HFFc6 (cell line): ENCODE results near the gene ORMDL2. TPM values are rescaled to one million over a fixed set of nuclear protein-coding genes. Genes with fewer than 3 reads are reported as not detected.

Experiments
- DNase-seq: peaks from one replicate; pipeline ENCODE4 v3.0.0-alpha.2; 2018
- H3K27ac Mint-ChIP-seq: 2 replicates; pipeline ENCODE4 v1.8.0; 2020; ENCODE audit warnings: mild to moderate bottlenecking, mixed read lengths
- H3K27me3 Mint-ChIP-seq: 2 replicates; pipeline ENCODE4 v1.8.0; 2021; ENCODE audit warnings: mild to moderate bottlenecking, moderate library complexity, mixed read lengths; ENCODE audit not compliant: insufficient read depth
- H3K36me3 Mint-ChIP-seq: 2 replicates; pipeline ENCODE4 v1.8.0; 2021; ENCODE audit warnings: low read depth, mixed read lengths
- H3K4me1 Mint-ChIP-seq: 2 replicates; pipeline ENCODE4 v1.8.0; 2020; ENCODE audit warnings: low read depth, mixed read lengths
- H3K4me3 Mint-ChIP-seq: 2 replicates; pipeline ENCODE4 v1.8.0; 2020; ENCODE audit warnings: mild to moderate bottlenecking, moderate library complexity, mixed read lengths
- H3K9me3 Mint-ChIP-seq: 2 replicates; pipeline ENCODE4 v1.8.0; 2020; ENCODE audit warnings: mild to moderate bottlenecking, mixed read lengths
- CTCF ChIP-seq: fragments of 200-600 bp; sonication (generic); IDR thresholded peaks from 2 replicates; pipeline ENCODE4 v1.5.0; 2021; ENCODE audit warnings: antibody characterized with exemption, mild to moderate bottlenecking
- total RNA-seq, 6 experiments: library from RNA; stranded (reverse); fragmentation: NEBNext Ultra II Directional; extraction: Animal tissue kit (Norgen Biotek cat#: 25700); gene quantifications; 2 replicates in 1 of 6; 3 replicates in 5 of 6; pipeline ENCODE4 v1.2.3, GENCODE V29; 2021

The ORMDL2 gene
- total RNA-seq, 6 experiments from 2014 or later: 79.9 to 100 (median 90.1) TPM

- Mint-ChIP-seq H3K9me3 (no peaks in the 10 kb centered on the region), H3K27ac (peak overlapping the region; percentile 100), H3K4me1 (peaks cover 61% of the 10 kb centered on the region), H3K4me3 (no peak overlapping the region), H3K27me3 (no peaks in the 10 kb centered on the region), H3K36me3 (peaks cover 8% of the 10 kb centered on the region; the same call in 1 of the 2 replicates)
- DNase-seq: no peak
- TF ChIP-seq CTCF: no peak
Measured at GRCh38 chr12:55845785-55846496, 28.1 kb downstream of the ORMDL2 start.

- Mint-ChIP-seq H3K4me3 (peak overlapping the region; percentile 79), H3K27ac (peak overlapping the region; percentile 100), H3K9me3 (no peaks in the 10 kb centered on the region), H3K4me1 (peaks cover 50% of the 10 kb centered on the region), H3K36me3 (no peaks in the 10 kb centered on the region), H3K27me3 (no peaks in the 10 kb centered on the region)
- peak; percentile 67 for DNase-seq
- TF ChIP-seq CTCF: no peak
Measured at GRCh38 chr12:55847033-55847432, 29.2 kb downstream of the ORMDL2 start.

GRCh38 chr12:55847603-55848291 lies 29.9 kb downstream of the ORMDL2 start:
- Mint-ChIP-seq H3K4me1 (peaks cover 43% of the 10 kb centered on the region), H3K36me3 (no peaks in the 10 kb centered on the region), H3K27ac (peak overlapping the region; percentile 100), H3K4me3 (peak overlapping the region; percentile 79), H3K27me3 (no peaks in the 10 kb centered on the region), H3K9me3 (no peaks in the 10 kb centered on the region)
- DNase-seq: peak; percentile 99
- no peak for TF ChIP-seq CTCF

GRCh38 chr12:55849616-55850343 lies 31.9 kb downstream of the ORMDL2 start:
- Mint-ChIP-seq H3K4me3 (no peak overlapping the region), H3K36me3 (no peaks in the 10 kb centered on the region), H3K27ac (peak overlapping the region; percentile 44), H3K27me3 (no peaks in the 10 kb centered on the region), H3K9me3 (no peaks in the 10 kb centered on the region), H3K4me1 (peaks cover 35% of the 10 kb centered on the region)
- no peak for TF ChIP-seq CTCF
- DNase-seq: no peak

GRCh38 chr12:55850401-55850800 lies 32.6 kb downstream of the ORMDL2 start:
- no peaks in the 10 kb centered on the region for H3K27me3 Mint-ChIP-seq
- H3K9me3 Mint-ChIP-seq: no peaks in the 10 kb centered on the region
- peaks cover 31% of the 10 kb centered on the region for H3K4me1 Mint-ChIP-seq
- no peak for TF ChIP-seq CTCF
- DNase-seq: no peak
- no peak overlapping the region for H3K27ac Mint-ChIP-seq
- H3K4me3 Mint-ChIP-seq: no peak overlapping the region
- no peaks in the 10 kb centered on the region for H3K36me3 Mint-ChIP-seq
